ENCODE results near the gene NTSR1. TPM values are rescaled to one million over a fixed set of nuclear protein-coding genes. Genes with fewer than 3 reads are reported as not detected.

The NTSR1 gene
- total RNA-seq, 1 donor, result under 0.01 TPM

DNA sequence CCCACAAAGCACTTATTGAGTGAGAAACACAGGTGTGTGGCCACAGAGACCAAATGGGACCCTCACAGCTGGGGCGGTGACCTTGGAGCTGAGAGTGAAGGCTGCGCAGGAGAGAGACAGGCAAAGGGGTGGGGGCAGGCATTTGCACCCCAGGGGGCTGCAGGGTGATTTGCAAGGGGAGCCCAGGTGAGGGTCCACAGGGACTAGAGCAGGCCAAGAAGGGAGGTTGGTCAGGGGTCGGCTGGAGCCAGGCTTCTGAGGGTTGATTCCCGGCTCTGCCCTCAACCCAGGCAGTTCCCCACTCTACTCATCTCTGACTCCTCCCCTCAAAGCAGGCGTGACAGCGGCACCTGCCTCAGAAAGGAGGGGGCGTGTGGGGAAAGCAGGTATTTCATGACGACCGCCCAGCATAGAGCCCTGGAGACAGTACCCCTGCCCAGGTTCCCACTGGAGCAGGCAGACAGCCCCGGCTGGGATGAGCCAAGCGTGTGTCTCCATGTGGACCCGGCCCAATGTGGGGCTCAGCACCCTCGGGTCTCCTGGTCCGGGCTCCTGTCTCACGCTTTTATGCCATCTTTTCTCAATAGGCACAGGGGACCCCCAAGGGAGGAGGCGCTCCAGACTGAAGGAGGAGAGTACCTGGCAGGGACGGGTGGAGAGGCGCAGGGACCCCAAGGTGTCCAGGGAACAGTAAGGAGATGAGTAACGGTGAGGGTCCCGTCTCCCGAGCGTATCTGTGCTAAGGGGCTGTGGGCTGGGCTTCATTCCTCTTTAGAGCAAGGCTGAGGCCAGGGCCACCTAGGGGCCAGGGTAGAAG is 84.5 kb downstream of the NTSR1 start:
- DNase-seq (ENCODE audit: low read depth), result no peak
- TF ChIP-seq CTCF (IDR thresholded peaks at IDR 0.05; ENCODE audit: insufficient read depth, low read depth, low read length), result no peak
- H3K4me3 ChIP-seq (ENCODE audit: low read depth, low read length), result no peak overlapping the region

GRCh38 chr20:62793757-62794006 is 85.0 kb downstream of the NTSR1 start:
- peak overlapping the region; percentile 35 for H3K4me3 ChIP-seq (ENCODE audit: low read depth, low read length)
- no peak for TF ChIP-seq CTCF (IDR thresholded peaks at IDR 0.05; ENCODE audit: insufficient read depth, low read depth, low read length)
- no peak for DNase-seq (ENCODE audit: low read depth)

- no peak for TF ChIP-seq CTCF (IDR thresholded peaks at IDR 0.05; ENCODE audit: insufficient read depth, low read depth, low read length)
These were observed 85.5 kb downstream of the NTSR1 start for GRCh38 chr20:62794007-62794724.

DNA sequence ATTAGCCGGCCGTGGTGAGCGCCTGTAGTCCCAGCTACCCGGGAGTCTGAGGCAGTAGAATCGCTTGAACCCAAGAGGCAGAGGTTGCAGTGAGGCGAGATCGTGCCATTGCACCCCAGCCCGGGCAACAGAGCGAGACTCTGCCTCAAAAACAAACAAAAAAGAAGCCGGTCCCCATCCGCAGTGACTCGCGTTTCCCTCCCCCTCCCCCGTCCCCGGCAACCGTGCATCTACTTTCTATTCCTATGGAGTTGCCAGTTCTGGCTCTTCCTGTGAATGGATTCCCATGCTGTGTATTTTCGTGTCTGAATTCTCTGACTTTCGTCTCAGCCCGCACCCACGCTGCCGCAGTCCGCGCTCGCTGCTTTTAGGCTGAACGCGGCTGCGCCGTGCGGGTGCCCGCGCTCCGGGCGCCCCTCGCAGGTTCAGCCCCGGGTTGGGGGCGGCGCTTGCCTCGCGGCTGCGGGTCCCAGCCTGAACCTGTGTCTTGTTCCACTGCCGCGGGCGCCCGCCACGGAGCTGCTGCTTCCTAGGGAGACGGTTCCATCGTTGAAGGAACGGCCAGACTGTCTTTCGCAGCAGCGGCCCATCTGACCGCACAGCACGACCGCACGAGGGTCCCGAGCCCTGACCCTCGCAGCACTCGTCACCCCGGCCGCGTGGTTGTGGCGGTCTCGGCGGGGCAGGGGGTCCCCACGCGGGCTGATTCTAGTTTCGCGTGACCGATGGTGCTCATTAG is 86.6 kb downstream of the NTSR1 start:
- peak; percentile 59 for DNase-seq (ENCODE audit: low read depth)
- no peak for TF ChIP-seq CTCF (IDR thresholded peaks at IDR 0.05; ENCODE audit: insufficient read depth, low read depth, low read length)
- H3K4me3 ChIP-seq (ENCODE audit: low read depth, low read length), result peak overlapping the region; percentile 65

More at GRCh38 chr20:62794007-62794724, 85.5 kb downstream of the NTSR1 start:
- peak; percentile 97 for DNase-seq (ENCODE audit: low read depth)
- peak overlapping the region; percentile 65 for H3K4me3 ChIP-seq (ENCODE audit: low read depth, low read length)

GRCh38 chr20:62796699-62797491 is 88.3 kb downstream of the NTSR1 start:
- no peak for TF ChIP-seq CTCF (IDR thresholded peaks at IDR 0.05; ENCODE audit: insufficient read depth, low read depth, low read length)
- no peak for DNase-seq (ENCODE audit: low read depth)
- H3K4me3 ChIP-seq (ENCODE audit: low read depth, low read length), result peak overlapping the region; percentile 66
